SK-N-SH treated with all-trans-retinoic acid at 6 μM for 48 hours (cell line): Measurements from ENCODE around the gene CNTNAP2.

ENCODE experiments used
- ATAC-seq: fragments of 200-7000 bp; cut with Tn5 transposase; 3 replicates; pipeline ENCODE4 v1.9.1; 2020; ENCODE audit warnings: mild to moderate bottlenecking, moderate library complexity
- ARNTL ChIP-seq: fragments of 450-650 bp; formaldehyde crosslinking; IDR thresholded peaks from 2 replicates; pipeline ENCODE4 v1.5.0; 2020; ENCODE audit warnings: low read depth, mild to moderate bottlenecking, moderate library complexity, borderline replicate concordance
- BACH2 ChIP-seq: fragments of 250-450 bp; sonication (Bioruptor Pico); IDR thresholded peaks from 2 replicates; pipeline ENCODE4 v1.9.0; 2021; ENCODE audit warnings: mild to moderate bottlenecking, borderline replicate concordance
- CREB5 ChIP-seq: fragments of 250-450 bp; sonication (Bioruptor Pico); IDR thresholded peaks from 2 replicates; pipeline ENCODE4 v1.5.1; 2020; ENCODE audit warnings: low read depth, mild to moderate bottlenecking, moderate library complexity
- CSDC2 ChIP-seq: fragments of 250-450 bp; sonication (Bioruptor Pico); IDR thresholded peaks from 2 replicates; pipeline ENCODE4 v1.5.0; 2020; ENCODE audit warnings: mild to moderate bottlenecking, moderate library complexity
- ESRRG ChIP-seq: fragments of 250-450 bp; sonication (Bioruptor Pico); IDR thresholded peaks from 2 replicates; pipeline ENCODE4 v1.6.1; 2021; ENCODE audit warnings: mild to moderate bottlenecking
- GLIS3 ChIP-seq: fragments of 250-450 bp; sonication (Bioruptor Pico); IDR thresholded peaks from 2 replicates; pipeline ENCODE4 v1.5.0; 2020; ENCODE audit warnings: mild to moderate bottlenecking, moderate library complexity
- ISL1 ChIP-seq: fragments of 250-450 bp; sonication (Bioruptor Pico); IDR thresholded peaks from 2 replicates; pipeline ENCODE4 v2.1.2; 2022; ENCODE audit warnings: mild to moderate bottlenecking, moderate library complexity
- OSR1 ChIP-seq: fragments of 250-450 bp; sonication (Bioruptor Pico); IDR thresholded peaks from 2 replicates; pipeline ENCODE4 v1.8.0; 2022; ENCODE audit warnings: moderate library complexity, mild to moderate bottlenecking, inconsistent platforms
- PATZ1 ChIP-seq: fragments of 250-450 bp; sonication (Bioruptor Pico); IDR thresholded peaks from 2 replicates; pipeline ENCODE4 v1.8.0; 2020; ENCODE audit warnings: mild to moderate bottlenecking, moderate library complexity, borderline replicate concordance
- POU6F1 ChIP-seq: fragments of 250-450 bp; sonication (Bioruptor Pico); IDR thresholded peaks from 2 replicates; pipeline ENCODE4 v1.8.0; 2021; ENCODE audit warnings: low read depth, mild to moderate bottlenecking, moderate library complexity, borderline replicate concordance
- RARB ChIP-seq: fragments of 250-450 bp; sonication (Bioruptor Pico); IDR thresholded peaks from 2 replicates; pipeline ENCODE4 v1.8.0; 2021; ENCODE audit warnings: mild to moderate bottlenecking, moderate library complexity
- SNAI2 ChIP-seq: fragments of 250-450 bp; sonication (Bioruptor Pico); IDR thresholded peaks from 2 replicates; pipeline ENCODE4 v1.5.0; 2020; ENCODE audit warnings: mild to moderate bottlenecking, moderate library complexity
- TCF4 ChIP-seq: fragments of 250-450 bp; sonication (Bioruptor Pico); IDR thresholded peaks from 2 replicates; pipeline ENCODE4 v1.8.0; 2021; ENCODE audit warnings: mild to moderate bottlenecking, moderate library complexity, borderline replicate concordance
- TOX ChIP-seq: fragments of 250-450 bp; sonication (Bioruptor Pico); IDR thresholded peaks from 2 replicates; pipeline ENCODE4 v1.8.0; 2021; ENCODE audit warnings: mild to moderate bottlenecking, moderate library complexity, borderline replicate concordance
- TSHZ2 ChIP-seq: fragments of 250-450 bp; sonication (Bioruptor Pico); IDR thresholded peaks from 2 replicates; pipeline ENCODE4 v1.5.0; 2020; ENCODE audit warnings: mild to moderate bottlenecking, moderate library complexity
- ZC3H10 ChIP-seq: fragments of 250-450 bp; sonication (Bioruptor Pico); IDR thresholded peaks from 2 replicates; pipeline ENCODE4 v1.5.1; 2021; ENCODE audit warnings: mild to moderate bottlenecking, moderate library complexity
- ZFP3 ChIP-seq: fragments of 250-450 bp; sonication (Bioruptor Pico); IDR thresholded peaks from 2 replicates; pipeline ENCODE4 v1.5.0; 2020; ENCODE audit warnings: mild to moderate bottlenecking, moderate library complexity
- ZFP30 ChIP-seq: fragments of 450-650 bp; formaldehyde crosslinking; IDR thresholded peaks from 2 replicates; pipeline ENCODE4 v1.5.0; 2022; ENCODE audit warnings: mild to moderate bottlenecking, moderate library complexity
- ZNF565 ChIP-seq: fragments of 450-650 bp; formaldehyde crosslinking; conservative IDR thresholded peaks from 2 replicates; pipeline ENCODE4 v1.5.0; 2020; ENCODE audit warnings: low read depth, mild to moderate bottlenecking, moderate library complexity
- ZNF70 ChIP-seq: fragments of 450-650 bp; formaldehyde crosslinking; IDR thresholded peaks from 2 replicates; pipeline ENCODE4 v1.5.0; 2020; ENCODE audit warnings: mild to moderate bottlenecking, moderate library complexity
- ZNF8 ChIP-seq: fragments of 450-650 bp; formaldehyde crosslinking; IDR thresholded peaks from 2 replicates; pipeline ENCODE4 v1.5.0; 2020; ENCODE audit warnings: mild to moderate bottlenecking, moderate library complexity

The CNTNAP2 gene

GRCh38 chr7:148395990-148396716 is 2279.6 kb downstream of the CNTNAP2 start:
- peak; percentile 81 for ATAC-seq
- no peak for TF ChIP-seq GLIS3
- no peak for TF ChIP-seq SNAI2 (CRISPR knock-in tag)
- no peak for TF ChIP-seq BACH2 (CRISPR knock-in tag)
- no peak for TF ChIP-seq RARB (CRISPR knock-in tag)
- TF ChIP-seq ZNF565 = no peak
- TF ChIP-seq ARNTL (CRISPR knock-in tag) = no peak
- TF ChIP-seq ESRRG (CRISPR knock-in tag) = no peak
- no peak for TF ChIP-seq ZNF8
- no peak for TF ChIP-seq OSR1
- no peak for TF ChIP-seq ZC3H10 (CRISPR knock-in tag)
- no peak for TF ChIP-seq PATZ1 (CRISPR knock-in tag)
- no peak for TF ChIP-seq TCF4 (CRISPR knock-in tag)
- no peak for TF ChIP-seq ZFP3 (CRISPR knock-in tag)
- no peak for TF ChIP-seq POU6F1 (CRISPR knock-in tag)
- no peak for TF ChIP-seq CSDC2 (CRISPR knock-in tag)
- no peak for TF ChIP-seq ZFP30 (CRISPR knock-in tag)

- TF ChIP-seq TOX (CRISPR knock-in tag) (no peak), ZNF70 (CRISPR knock-in tag) (no peak), ISL1 (no peak), ZC3H10 (CRISPR knock-in tag) (no peak), ARNTL (CRISPR knock-in tag) (no peak), ZFP30 (CRISPR knock-in tag) (no peak), CREB5 (CRISPR knock-in tag) (no peak), POU6F1 (CRISPR knock-in tag) (no peak), BACH2 (CRISPR knock-in tag) (no peak), SNAI2 (CRISPR knock-in tag) (no peak), ESRRG (CRISPR knock-in tag) (no peak), TCF4 (CRISPR knock-in tag) (no peak), OSR1 (no peak), TSHZ2 (CRISPR knock-in tag) (no peak), ZNF565 (no peak)
- no peak for ATAC-seq
These were observed 2280.5 kb downstream of the CNTNAP2 start for GRCh38 chr7:148397056-148397455.
